Activated CD4-positive, alpha-beta T cell treated with anti-CD3 and anti-CD28 coated beads for 4 hours (primary cell): ENCODE data around the gene RFT1.

Source experiments
- DNase-seq, 2 donors: peaks; one replicate each; pipeline ENCODE4 v3.0.0-alpha.2; 2020

Gene RFT1, protein sequence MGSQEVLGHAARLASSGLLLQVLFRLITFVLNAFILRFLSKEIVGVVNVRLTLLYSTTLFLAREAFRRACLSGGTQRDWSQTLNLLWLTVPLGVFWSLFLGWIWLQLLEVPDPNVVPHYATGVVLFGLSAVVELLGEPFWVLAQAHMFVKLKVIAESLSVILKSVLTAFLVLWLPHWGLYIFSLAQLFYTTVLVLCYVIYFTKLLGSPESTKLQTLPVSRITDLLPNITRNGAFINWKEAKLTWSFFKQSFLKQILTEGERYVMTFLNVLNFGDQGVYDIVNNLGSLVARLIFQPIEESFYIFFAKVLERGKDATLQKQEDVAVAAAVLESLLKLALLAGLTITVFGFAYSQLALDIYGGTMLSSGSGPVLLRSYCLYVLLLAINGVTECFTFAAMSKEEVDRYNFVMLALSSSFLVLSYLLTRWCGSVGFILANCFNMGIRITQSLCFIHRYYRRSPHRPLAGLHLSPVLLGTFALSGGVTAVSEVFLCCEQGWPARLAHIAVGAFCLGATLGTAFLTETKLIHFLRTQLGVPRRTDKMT

DNA sequence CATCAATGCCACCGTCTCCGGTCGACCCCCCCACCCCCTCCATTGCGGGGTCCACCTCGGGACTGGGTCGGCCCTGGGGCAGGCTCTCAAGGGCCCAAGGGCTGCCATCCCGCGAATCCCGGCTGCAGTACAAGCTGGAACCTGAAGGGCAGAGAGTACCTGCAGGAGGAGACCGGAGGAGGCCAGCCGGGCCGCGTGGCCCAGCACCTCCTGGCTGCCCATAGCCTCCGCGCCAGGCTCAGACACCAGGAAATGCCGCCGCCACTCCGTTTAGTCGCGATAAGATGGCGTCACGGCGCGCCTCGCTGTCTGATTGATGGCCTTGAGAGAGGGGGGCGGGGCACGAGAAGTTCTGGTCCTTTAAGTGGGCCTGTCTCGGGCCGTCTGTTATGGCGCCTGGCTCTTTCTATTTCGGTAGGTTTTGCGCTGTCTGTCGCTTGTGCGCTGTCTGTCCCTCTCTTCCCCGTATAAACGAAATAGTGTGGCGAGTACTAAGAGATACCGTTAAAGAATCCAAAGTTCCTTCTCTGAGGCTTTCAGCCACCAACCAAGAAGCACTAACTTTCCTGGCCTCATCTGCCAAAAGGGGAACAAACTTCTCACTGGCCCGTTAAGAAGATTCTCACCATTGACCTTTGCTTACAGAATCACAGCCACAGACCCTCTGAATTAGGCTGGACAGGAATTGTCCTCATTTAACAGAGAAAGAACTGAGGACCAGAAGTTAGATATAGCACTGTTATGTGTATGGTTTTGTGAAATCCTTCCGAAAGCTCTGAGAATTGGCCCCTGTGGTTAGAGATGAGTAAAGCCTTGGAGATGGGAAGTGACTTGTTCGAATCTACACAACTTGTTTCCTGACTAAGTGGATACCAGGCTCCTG is at the start of gene RFT1:
Gene RFT1 (minus strand): TSS at position 257 of the 883 bp plus-strand sequence. CDS start 35 bp downstream, at position 222.
- DNase-seq = peak; percentile 97 to 99

- DNase-seq = no peak
Observed at GRCh38 chr3:53179580-53179979, 49.3 kb upstream of the RFT1 start.

GRCh38 chr3:53178246-53178645 is 48.0 kb upstream of the RFT1 start:
- no peak for DNase-seq

DNA sequence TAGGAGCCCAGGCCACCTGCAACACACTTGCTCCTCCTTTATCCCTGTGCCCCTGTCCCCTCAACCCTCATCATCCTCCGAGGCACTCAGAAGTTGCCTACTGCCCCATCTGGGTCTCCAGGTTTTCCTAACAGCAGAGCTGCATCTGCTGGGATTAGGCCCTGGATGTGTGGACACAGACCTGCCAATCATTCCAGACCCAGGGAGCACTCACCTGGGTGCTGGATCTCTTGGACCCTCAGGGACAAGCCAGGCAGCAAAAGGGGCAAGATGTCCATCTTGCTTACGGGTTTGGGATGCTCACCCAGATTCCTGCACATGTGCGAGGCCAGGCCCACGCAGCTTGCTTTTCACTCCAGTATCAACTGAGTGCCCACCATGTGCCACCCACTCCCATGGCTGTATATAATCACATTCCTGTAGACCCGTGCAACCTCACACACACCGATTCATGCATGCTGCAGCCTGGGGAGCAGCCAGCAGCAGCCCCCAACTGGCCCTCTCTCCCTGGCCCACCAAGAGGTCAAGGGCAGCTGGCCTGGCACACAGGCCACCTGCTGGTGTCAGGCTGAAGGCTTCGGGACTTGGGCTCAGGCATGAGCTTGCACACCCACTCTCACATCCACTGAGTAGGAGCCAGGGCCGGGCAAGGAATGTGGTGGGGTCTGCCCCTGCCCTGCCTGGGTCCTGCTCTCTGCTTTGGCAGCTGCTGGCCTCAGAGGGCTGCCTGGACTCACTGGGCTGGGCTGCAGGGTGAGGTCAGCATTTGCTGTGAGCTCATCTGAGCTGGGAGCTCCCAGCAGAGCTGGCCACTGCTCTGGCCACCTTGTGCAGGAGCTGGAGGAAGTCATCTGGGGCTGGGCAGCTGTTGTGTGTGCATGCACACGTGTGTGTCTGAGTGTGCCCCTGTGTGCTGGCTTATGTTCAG is 45.6 kb upstream of the RFT1 start:
- DNase-seq = no peak

DNA sequence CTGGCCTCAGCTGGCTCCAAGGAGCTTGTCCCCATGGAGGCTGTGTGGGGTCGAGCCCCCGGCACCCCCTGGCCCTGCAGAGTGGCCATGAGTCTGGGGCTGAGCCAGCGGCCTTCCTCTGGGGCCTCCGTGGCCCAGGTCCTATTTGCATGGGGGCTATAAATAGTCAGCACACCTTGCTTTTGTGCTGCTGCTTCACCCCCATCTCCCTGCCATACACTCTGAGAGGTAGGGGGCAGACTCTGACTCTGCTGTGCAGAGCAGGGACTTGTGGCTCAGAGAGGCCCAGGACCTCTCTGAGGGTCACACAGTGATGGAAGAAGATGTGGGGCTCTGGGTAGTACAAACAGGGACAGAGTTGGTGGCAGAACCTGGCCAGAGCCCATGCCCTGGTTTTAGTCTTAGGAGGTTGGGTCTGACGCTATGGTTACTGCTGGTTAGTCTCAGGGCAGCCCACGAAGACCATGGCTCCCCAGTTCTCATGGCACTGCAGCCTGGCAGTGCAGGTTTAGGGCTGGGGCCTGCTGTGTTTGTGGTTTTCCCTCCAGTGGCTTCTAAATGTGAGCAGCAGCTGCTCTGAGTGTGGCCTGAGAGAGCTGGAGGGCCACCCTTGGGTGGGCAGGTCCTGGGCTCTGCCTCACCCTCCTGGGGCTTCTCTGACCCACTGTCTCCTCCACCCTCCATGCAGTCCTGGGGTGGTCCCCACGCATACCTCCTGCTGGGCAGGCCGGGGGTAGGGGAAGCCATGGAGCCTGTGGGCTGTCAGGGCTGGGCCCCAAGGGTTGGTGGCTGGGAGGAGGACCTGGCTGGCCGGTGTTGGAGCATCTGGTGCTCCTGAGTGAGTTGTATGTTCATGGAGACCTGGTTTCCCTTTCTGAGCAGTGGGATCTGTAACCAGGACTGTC is 44.4 kb upstream of the RFT1 start:
- DNase-seq = no peak

DNA sequence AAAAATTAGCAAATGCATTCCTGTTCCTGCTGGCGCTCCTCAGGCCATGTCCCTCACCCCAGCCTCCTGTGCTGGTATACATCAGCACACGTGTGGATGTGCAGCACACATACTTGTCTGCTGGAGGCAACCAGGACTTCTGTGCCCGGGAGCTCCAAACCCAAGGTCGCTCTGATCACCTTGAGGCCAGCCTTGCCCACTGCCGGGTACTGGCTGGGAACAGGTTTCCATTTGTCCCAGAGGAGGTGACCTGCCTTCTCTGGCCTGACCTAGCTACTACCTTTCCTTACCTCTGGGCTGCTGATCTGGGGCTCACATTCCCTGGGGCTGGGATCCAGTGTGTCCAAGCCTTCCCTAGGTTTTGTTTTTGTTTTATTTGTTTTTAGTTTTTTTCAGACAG is 42.9 kb upstream of the RFT1 start:
- DNase-seq = no peak

GRCh38 chr3:53171827-53172505 is 41.7 kb upstream of the RFT1 start:
- DNase-seq = no peak

- DNase-seq = no peak
Observed at GRCh38 chr3:53171064-53171418, 40.8 kb upstream of the RFT1 start.

GRCh38 chr3:53170325-53171063 is 40.3 kb upstream of the RFT1 start:
- no peak for DNase-seq

DNA sequence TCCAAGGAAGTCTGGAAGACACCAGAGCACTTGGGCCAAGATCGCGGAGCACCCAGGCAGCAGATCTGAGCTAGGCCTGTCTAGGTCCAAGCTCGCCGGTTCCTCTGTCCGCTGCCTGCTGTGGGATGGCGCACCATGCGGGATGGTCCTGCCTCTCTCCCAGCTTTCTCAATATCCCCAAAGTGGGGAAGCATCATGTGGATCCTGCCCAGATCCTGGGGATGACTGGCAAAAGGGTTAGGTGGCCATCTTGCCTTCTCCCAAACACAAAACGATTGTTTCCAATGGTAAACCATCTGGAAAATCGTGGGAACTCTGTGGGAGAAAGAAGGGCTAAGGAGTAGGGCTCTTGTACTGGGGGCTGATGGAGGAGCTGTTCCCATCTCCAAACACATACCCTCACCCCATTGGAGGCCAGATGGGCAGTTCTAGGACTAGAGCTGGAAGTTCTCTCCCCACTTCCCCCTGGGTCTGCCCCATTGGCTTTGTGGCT is 39.6 kb upstream of the RFT1 start:
- no peak for DNase-seq

GRCh38 chr3:53169045-53169831 is 39.0 kb upstream of the RFT1 start:
- DNase-seq = no peak

GRCh38 chr3:53168175-53168923 is 38.1 kb upstream of the RFT1 start:
- DNase-seq = no peak

- DNase-seq = no peak
Observed at GRCh38 chr3:53167418-53168174, 37.4 kb upstream of the RFT1 start.

DNA sequence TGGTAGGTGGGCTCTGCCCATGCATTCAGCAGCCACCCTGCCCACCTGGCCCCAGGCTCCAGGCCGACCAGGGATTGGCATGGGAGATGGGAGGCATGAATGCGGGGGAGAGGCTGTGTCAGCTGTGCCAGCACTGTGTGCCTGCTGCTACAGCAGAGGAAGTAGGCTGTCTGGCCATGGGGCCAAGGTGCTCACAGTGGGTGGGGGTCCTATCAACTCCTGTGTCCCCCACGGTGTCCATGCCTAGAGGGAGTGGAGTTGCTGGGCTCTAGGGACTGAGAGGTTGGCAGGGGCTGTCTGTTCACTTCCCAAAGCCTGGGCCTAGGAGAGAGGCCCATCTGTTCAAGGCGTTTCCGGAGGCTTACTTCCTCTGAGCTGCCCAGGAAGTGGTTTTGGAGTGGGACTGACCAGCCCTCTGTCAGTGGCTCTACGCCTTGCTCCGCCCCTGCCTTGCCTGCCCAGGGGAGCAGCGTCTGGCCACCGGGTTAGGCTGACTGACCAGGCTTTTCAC is 36.6 kb upstream of the RFT1 start:
- no peak for DNase-seq

GRCh38 chr3:53166206-53166605 is 36.0 kb upstream of the RFT1 start:
- no peak for DNase-seq

DNA sequence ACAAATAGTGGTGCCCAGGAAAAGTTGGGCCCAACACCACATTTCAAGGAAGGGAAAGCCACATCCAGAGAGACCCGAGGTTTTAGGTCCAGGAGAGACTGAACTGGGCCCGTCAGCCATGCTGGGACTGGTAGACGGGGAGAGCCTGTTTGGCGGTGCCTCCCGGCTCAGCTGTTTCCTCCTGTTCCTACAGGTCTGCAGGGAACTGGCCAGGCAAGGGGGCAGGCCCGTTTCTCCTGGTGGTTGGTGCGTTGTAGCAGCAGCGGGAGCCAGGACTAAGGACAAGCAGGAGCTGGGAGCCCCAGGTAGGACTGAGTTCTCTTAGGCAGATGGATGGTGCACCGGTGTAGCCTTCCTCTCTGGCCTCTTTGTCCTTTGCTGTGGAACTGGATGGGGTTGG is 34.7 kb upstream of the RFT1 start:
- DNase-seq = no peak
